Tibial artery (tissue), 4 donors: Measurements from ENCODE around the gene OR2A2.
A peak's percentile ranks its signal among the peaks of the same experiment; 100 is the strongest.
"Not testable (repeated sequence)": the region's sequence is repeated elsewhere in the genome, so short reads cannot be mapped to it uniquely, and the experiment has no call there.

Source experiments
- DNase-seq, 2 donors: peaks; one replicate each; pipeline ENCODE4 v3.0.0-alpha.2; 2019
- H3K27ac ChIP-seq, 2 donors: fragments of 200-600 bp; sonication (generic) in 1 of 2; 1 replicate in 1 of 2; 2 replicates in 1 of 2; pipeline ENCODE4 v1.5.1; 2018 to 2019; ENCODE audit warnings: mild to moderate bottlenecking in 1 of 2
- H3K27me3 ChIP-seq, 2 donors: fragments of 200-600 bp; sonication (generic) in 1 of 2; one replicate each; pipeline versions ENCODE4 v1.5.1 to v1.6.0; 2016 to 2019
- H3K36me3 ChIP-seq, 3 donors: fragments of 200-600 bp; sonication (generic) in 2 of 3; one replicate each; pipeline ENCODE4 v1.5.1; 2016 to 2019; ENCODE audit warnings: mild to moderate bottlenecking in 2 of 3
- H3K4me1 ChIP-seq, 4 donors: fragments of 200-600 bp; sonication (generic) in 2 of 4; 1 replicate in 3 of 4; 2 replicates in 1 of 4; pipeline ENCODE4 v1.5.1; 2016 to 2019
- H3K4me3 ChIP-seq, 2 donors: fragments of 200-600 bp; sonication (generic) in 1 of 2; 1 replicate in 1 of 2; 2 replicates in 1 of 2; pipeline ENCODE4 v1.5.1; 2018 to 2019; ENCODE audit warnings: mild to moderate bottlenecking in 2 of 2
- H3K9me3 ChIP-seq, 3 donors: fragments of 200-600 bp; sonication (generic) in 1 of 3; one replicate each; pipeline ENCODE4 v1.5.1; 2016 to 2019
- CTCF ChIP-seq, 2 experiments: fragments of 200-600 bp in 1 of 2; fragments of 450-650 bp in 1 of 2; IDR thresholded peaks; one replicate each; pipeline ENCODE4 v1.5.1; 2017 to 2019; ENCODE audit warnings: antibody characterized with exemption in 2 of 2, mild to moderate bottlenecking in 1 of 2, moderate library complexity in 1 of 2
- intact Hi-C: fragments of 100-400 bp; cut with DNase I; formaldehyde crosslinking; loops from one replicate; pipeline ENCODE4 v1.15.0; 2023; ENCODE audit warnings: low total_unique reads

OR2A2 gene

DNA sequence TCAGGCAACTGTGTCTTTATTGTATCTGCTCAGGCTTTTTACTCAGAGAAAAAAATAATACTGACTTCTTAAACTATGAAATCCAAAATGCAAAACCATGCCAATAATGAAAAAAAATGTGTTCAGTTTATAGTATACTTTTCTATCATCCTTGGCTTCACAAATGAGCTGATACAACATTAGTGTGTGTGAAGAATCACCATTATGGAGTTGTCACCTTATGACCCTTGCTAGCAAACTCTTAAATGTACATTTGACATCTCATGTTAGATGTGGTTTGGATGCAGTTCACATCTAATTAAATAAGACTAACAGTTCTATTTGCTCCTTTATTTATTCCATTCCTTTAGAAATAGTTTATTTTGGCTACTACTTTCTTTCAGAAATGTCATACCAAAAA is 4.2 kb upstream of the OR2A2 start:
- Histone ChIP-seq H3K4me3 (no peak overlapping the region), H3K9me3 (no peaks in the 10 kb centered on the region), H3K27me3 (no peaks in the 10 kb centered on the region), H3K4me1 (no peaks in the 10 kb centered on the region), H3K36me3 (no peaks in the 10 kb centered on the region), H3K27ac (no peak overlapping the region)
- TF ChIP-seq CTCF (IDR thresholded peaks at IDR 0.05), result no peak
- no peak for DNase-seq
- intact Hi-C loops, result no loop called here

GRCh38 chr7:144110272-144110671 is 889 bp downstream of the OR2A2 start:
- no peak for DNase-seq
- Histone ChIP-seq H3K4me1 (no peaks in the 10 kb centered on the region), H3K36me3 (no peaks in the 10 kb centered on the region), H3K27ac (no peak overlapping the region), H3K27me3 (no peaks in the 10 kb centered on the region), H3K4me3 (no peak overlapping the region), H3K9me3 (no peaks in the 10 kb centered on the region)
- intact Hi-C loops, result no loop called here
- no peak for TF ChIP-seq CTCF (IDR thresholded peaks at IDR 0.05)

DNA sequence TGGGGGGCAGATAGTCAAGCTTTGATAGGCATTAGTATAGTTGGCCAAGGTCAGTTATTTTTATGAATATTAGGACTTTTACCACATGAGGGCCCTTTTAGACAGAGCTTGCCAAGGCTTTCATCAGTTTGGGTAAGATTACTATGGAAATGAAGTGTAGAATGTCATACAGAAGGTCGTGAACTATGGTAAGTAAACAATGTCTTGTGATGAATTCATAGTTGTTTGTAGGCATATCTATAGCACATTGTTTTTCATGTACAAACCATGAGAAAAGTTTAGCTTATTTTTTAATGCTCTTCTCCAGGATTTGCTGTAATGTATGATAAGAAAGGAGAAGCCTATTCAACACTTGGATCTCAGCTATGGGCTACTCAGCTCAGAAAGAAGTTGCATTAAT is 4.3 kb downstream of the OR2A2 start:
- no peak for DNase-seq
- intact Hi-C loops, result no loop called here
- no peak overlapping the region for H3K4me3 ChIP-seq
- no peaks in the 10 kb centered on the region for H3K9me3 ChIP-seq
- H3K4me1 ChIP-seq, result no peaks in the 10 kb centered on the region
- H3K36me3 ChIP-seq, result no peaks in the 10 kb centered on the region
- no peak for TF ChIP-seq CTCF (IDR thresholded peaks at IDR 0.05)
- no peaks in the 10 kb centered on the region for H3K27me3 ChIP-seq
- no peak overlapping the region for H3K27ac ChIP-seq

GRCh38 chr7:144118341-144118740 is 9.0 kb downstream of the OR2A2 start:
- H3K27me3 ChIP-seq, result no peaks in the 10 kb centered on the region
- no peaks in the 10 kb centered on the region for H3K9me3 ChIP-seq
- intact Hi-C loops, result no loop called here
- H3K4me3 ChIP-seq, result no peak overlapping the region
- H3K36me3 ChIP-seq, result no peaks in the 10 kb centered on the region
- DNase-seq, result no peak
- H3K27ac ChIP-seq, result no peak overlapping the region
- TF ChIP-seq CTCF (IDR thresholded peaks at IDR 0.05), result no peak
- no peaks in the 10 kb centered on the region for H3K4me1 ChIP-seq

GRCh38 chr7:144122876-144123275 is 13.5 kb downstream of the OR2A2 start, which contains the start of gene OR2A14:
OR2A14 (plus strand) TSS chr7:144123176; CDS start chr7:144129113, 5,937 bp downstream.
- no peaks in the 10 kb centered on the region for H3K9me3 ChIP-seq
- no peaks in the 10 kb centered on the region for H3K27me3 ChIP-seq
- H3K4me3 ChIP-seq, result no peak within 1 kb of the TSS
- no peak within 1 kb of the TSS for H3K27ac ChIP-seq
- no peaks in the 10 kb centered on the region for H3K4me1 ChIP-seq
- intact Hi-C loops, result no loop called here
- DNase-seq, result no peak
- no peak for TF ChIP-seq CTCF (IDR thresholded peaks at IDR 0.05)
- no peaks in the 10 kb centered on the region for H3K36me3 ChIP-seq

GRCh38 chr7:144127714-144128334 is 18.4 kb downstream of the OR2A2 start:
- Histone ChIP-seq H3K9me3 (no peaks in the 10 kb centered on the region), H3K27me3 (no peaks in the 10 kb centered on the region), H3K27ac (no peak overlapping the region), H3K36me3 (no peaks in the 10 kb centered on the region), H3K4me1 (no peaks in the 10 kb centered on the region), H3K4me3 (no peak overlapping the region)
- TF ChIP-seq CTCF (IDR thresholded peaks at IDR 0.05), result peak; percentile 61 to 63
- intact Hi-C loops, result no loop called here
- peak; percentile 87 for DNase-seq

DNA sequence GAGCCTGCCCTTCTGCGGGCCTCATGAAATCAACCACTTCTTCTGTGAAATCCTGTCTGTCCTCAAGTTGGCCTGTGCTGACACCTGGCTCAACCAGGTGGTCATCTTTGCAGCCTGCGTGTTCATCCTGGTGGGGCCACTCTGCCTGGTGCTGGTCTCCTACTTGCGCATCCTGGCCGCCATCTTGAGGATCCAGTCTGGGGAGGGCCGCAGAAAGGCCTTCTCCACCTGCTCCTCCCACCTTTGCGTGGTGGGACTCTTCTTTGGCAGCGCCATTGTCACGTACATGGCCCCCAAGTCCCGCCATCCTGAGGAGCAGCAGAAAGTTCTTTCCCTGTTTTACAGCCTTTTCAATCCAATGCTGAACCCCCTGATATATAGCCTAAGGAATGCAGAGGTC is 20.2 kb downstream of the OR2A2 start:
- DNase-seq, intact Hi-C loops, H3K27me3 ChIP-seq, H3K27ac ChIP-seq, H3K4me1 ChIP-seq, H3K4me3 ChIP-seq, H3K9me3 ChIP-seq, H3K36me3 ChIP-seq: not testable (repeated sequence)
